H54 (cell line): Measurements from ENCODE around the gene RRP1B.
"Not testable (repeated sequence)": the region's sequence is repeated elsewhere in the genome, so short reads cannot be mapped to it uniquely, and the experiment has no call there.

ENCODE experiments used
- DNase-seq: peaks from one replicate; pipeline ENCODE4 v3.0.0; 2011; ENCODE audit warnings: low spot score, mixed read lengths; ENCODE audit not compliant: insufficient read length
- FAIRE-seq: peaks from 3 replicates; lab custom pipeline; 2011; peaks lifted over from hg19 to GRCh38; lab: Jason Lieb, UNC
- POLR2A ChIP-seq: IDR thresholded peaks from 2 replicates; pipeline ENCODE4 v1.6.1; 2011; ENCODE audit warnings: low read depth, mild to moderate bottlenecking, low read length

The RRP1B gene

GRCh38 chr21:43669828-43670605 lies 10.7 kb downstream of the RRP1B start:
- no peak for FAIRE-seq
- no peak for TF ChIP-seq POLR2A
- no peak for DNase-seq

GRCh38 chr21:43675871-43676270 lies 16.5 kb downstream of the RRP1B start:
- DNase-seq: no peak
- FAIRE-seq: no peak
- no peak for TF ChIP-seq POLR2A

- TF ChIP-seq POLR2A: no peak
- DNase-seq (no peak), FAIRE-seq (no peak)
These were observed 17.0 kb downstream of the RRP1B start for GRCh38 chr21:43676391-43676790.

- no peak for FAIRE-seq
- no peak for DNase-seq
- TF ChIP-seq POLR2A: no peak
These were observed 20.6 kb downstream of the RRP1B start for GRCh38 chr21:43679951-43680350.

GRCh38 chr21:43680421-43680820 lies 21.1 kb downstream of the RRP1B start:
- not testable (repeated sequence) for FAIRE-seq, DNase-seq

GRCh38 chr21:43681650-43682049 lies 22.3 kb downstream of the RRP1B start:
- DNase-seq (no peak), FAIRE-seq (no peak)
- TF ChIP-seq POLR2A: no peak

GRCh38 chr21:43684424-43684823 lies 25.1 kb downstream of the RRP1B start:
- DNase-seq (no peak), FAIRE-seq (no peak)
- no peak for TF ChIP-seq POLR2A

- FAIRE-seq (no peak), DNase-seq (no peak)
- no peak for TF ChIP-seq POLR2A
These were observed 27.6 kb downstream of the RRP1B start for GRCh38 chr21:43686811-43687565.

GRCh38 chr21:43687566-43688399 lies 28.4 kb downstream of the RRP1B start:
- no peak for FAIRE-seq
- DNase-seq: no peak
- TF ChIP-seq POLR2A: no peak

- no peak for TF ChIP-seq POLR2A
- FAIRE-seq (no peak), DNase-seq (no peak)
These were observed 29.5 kb downstream of the RRP1B start for GRCh38 chr21:43688906-43689305.

- TF ChIP-seq POLR2A: no peak
- FAIRE-seq (no peak), DNase-seq (no peak)
These were observed 30.4 kb downstream of the RRP1B start for GRCh38 chr21:43689556-43690337.

GRCh38 chr21:43690346-43690745 lies 31.0 kb downstream of the RRP1B start:
- FAIRE-seq: no peak
- no peak for DNase-seq
- TF ChIP-seq POLR2A: no peak
